ENCODE data around the gene ZNF862.

DNA sequence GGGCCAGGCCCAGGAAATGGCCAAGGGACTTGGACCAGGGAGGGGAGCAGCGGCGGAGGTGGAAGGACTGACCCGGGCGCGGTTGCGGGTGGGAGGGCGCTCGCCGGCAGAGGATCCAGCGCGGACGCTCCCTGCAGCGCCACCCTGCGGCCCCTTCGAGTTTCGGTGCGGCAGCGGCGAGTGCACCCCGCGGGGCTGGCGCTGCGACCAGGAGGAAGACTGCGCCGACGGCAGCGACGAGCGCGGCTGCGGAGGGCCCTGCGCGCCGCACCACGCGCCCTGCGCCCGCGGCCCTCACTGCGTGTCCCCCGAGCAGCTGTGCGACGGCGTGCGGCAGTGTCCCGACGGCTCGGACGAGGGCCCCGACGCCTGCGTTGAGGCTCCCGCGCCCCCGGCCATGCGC, 48.0 kb upstream of the ZNF862 start:
- no peak for TF ChIP-seq EZH2 (conservative IDR thresholded peaks at IDR 0.05; ENCODE audit: low read depth, low read length)
- TF ChIP-seq CEBPG (CRISPR knock-in tag; IDR thresholded peaks at IDR 0.05) = no peak
- TF ChIP-seq ZNF24 (IDR thresholded peaks at IDR 0.05) = no peak
- TF ChIP-seq GFI1 (CRISPR knock-in tag; IDR thresholded peaks at IDR 0.05; ENCODE audit: borderline replicate concordance) = no peak
- TF ChIP-seq RAD21 (CRISPR knock-in tag; IDR thresholded peaks at IDR 0.05) = no peak
- TF ChIP-seq NRL (CRISPR knock-in tag; IDR thresholded peaks at IDR 0.05; ENCODE audit: borderline replicate concordance) = no peak
- no peak for TF ChIP-seq EP300 (IDR thresholded peaks at IDR 0.05; ENCODE audit: low read depth in 2 of 2, low read length in 2 of 2)
- TF ChIP-seq EP300 (CRISPR knock-in tag; IDR thresholded peaks at IDR 0.05; ENCODE audit: borderline replicate concordance) = no peak
- no peak for TF ChIP-seq CHD4 (IDR thresholded peaks at IDR 0.05; ENCODE audit: borderline replicate concordance, low read length)
